HG03064 (cell line): ENCODE results near the gene MCM8.

ENCODE experiments used
- ATAC-seq: cut with Tn5 transposase; IDR thresholded peaks from one replicate; pipeline ENCODE4 v1.9.1; 2021; ENCODE audit warnings: low read depth; ENCODE audit not compliant: unreplicated experiment

The MCM8 gene

GRCh38 chr20:6040540-6040939 is 90.1 kb downstream of the MCM8 start:
- no peak for ATAC-seq

DNA sequence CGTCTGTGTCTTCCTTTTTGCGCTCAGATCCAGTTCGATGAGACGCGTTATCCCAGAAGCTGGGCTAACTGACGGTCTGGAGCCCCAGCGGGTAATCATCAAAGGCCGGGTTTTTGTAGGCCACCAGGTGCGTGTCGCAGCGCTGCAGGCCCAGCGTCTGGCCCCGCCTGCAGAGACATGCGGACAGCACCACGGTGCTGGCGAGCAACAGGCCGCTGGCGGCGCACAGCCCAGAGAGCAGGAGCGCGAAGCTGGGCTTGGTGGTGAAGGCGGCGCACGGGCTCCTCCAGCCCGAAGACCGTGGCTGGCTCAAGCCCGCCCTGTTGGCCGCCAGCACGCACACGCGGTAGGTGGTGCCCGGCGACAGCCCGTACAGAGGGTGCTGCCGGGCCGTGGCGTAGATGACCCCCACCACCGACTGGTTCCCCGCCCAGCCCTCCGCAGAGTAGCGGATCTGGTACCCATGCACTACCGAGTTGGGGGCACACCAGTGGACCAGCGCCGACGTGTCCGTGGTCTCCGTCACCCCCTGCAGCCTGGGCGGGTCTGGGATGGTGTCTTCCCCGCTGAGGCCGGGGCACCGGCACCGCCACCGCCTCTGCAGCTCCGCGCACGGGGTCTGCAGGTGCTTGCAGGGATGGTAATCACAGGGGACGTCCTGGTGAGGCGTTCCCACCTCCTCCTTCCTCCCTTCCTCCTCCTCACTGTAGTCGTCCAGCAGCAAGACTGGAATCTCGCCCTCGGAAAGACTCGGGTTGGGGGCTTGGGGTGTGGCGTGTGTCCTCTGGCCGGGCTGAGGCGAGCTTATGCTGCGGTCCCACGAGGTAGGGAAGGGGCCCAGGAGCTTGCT is 90.7 kb downstream of the MCM8 start:
- no peak for ATAC-seq

DNA sequence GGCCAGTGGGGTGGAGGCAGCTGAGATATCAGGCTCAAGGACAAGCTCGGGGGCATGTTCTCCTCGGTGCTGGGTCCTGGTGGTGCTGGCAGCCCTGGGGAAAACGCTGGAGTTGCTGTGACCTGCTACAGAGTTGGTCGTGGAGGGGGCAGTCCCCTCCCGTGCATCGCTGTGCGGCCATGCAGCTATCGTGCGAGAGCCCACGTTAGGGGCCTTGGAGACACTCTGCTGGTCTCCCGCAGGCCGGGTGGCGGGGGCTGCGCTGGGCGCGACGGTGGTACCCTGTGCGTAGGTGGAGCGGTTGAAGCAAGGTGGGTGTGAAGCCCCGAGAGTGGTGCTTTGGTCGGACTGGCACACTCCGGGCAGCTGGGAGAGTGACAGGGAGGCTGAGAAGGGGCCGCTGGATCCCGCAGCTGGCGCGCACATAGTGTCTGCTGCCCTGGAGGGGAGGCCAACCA is 91.4 kb downstream of the MCM8 start:
- no peak for ATAC-seq

- no peak for ATAC-seq
These were observed 93.7 kb downstream of the MCM8 start for GRCh38 chr20:6044115-6044514.

- ATAC-seq = no peak
These were observed 95.1 kb downstream of the MCM8 start for GRCh38 chr20:6045566-6045965.

- no peak for ATAC-seq
These were observed 96.0 kb downstream of the MCM8 start for GRCh38 chr20:6046432-6046831.

DNA sequence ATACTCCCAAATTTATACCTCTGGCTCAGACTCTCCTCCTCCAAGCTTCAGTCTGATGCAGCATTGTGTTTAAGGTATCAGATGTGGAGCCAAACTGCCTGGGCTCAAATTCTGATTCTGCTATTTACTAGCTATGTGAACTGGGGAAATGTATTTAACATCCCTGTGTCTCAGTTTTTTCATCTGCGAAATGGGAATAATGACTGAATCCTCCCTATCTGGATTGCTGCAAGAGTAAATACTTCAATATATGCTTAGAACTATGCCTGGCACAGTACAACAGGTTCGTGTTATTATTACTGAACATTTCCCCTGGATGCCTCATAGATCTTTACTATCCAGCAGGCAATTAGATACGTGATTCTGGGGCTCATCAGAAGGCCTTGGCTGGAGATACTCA is 97.9 kb downstream of the MCM8 start:
- ATAC-seq = no peak
